ENCODE measurements around the gene GPR84.

GPR84 gene

GRCh38 chr12:54374562-54375258, 10.4 kb upstream of the GPR84 start:
- H3K4me3 ChIP-seq (ENCODE audit: low read depth in 1 of 2, low read length in 2 of 2) = no peak overlapping the region
- TF ChIP-seq EZH2 (IDR thresholded peaks at IDR 0.05; ENCODE audit: borderline replicate concordance, low read depth, low read length, severe bottlenecking) = no peak
- TF ChIP-seq CTCF (IDR thresholded peaks at IDR 0.05; ENCODE audit: borderline replicate concordance, extremely low read depth, low read length, poor library complexity, severe bottlenecking) = no peak
- H3K27ac ChIP-seq (ENCODE audit: low read length) = no peak overlapping the region
- peaks cover 8% of the 10 kb centered on the region for H3K27me3 ChIP-seq (ENCODE audit: insufficient read depth, low read length, poor library complexity)
- no peaks in the 10 kb centered on the region for H3K79me2 ChIP-seq (ENCODE audit: insufficient read depth, low read length)
- H3K9me3 ChIP-seq (ENCODE audit: insufficient read depth, low read length, severe bottlenecking) = no peaks in the 10 kb centered on the region
- H3K9ac ChIP-seq (ENCODE audit: low read depth, low read length) = no peak overlapping the region
- no peak overlapping the region for H2AFZ ChIP-seq (ENCODE audit: low read depth, low read length)
- no peak overlapping the region for H3K4me2 ChIP-seq (ENCODE audit: insufficient read depth, low read length)
- no peaks in the 10 kb centered on the region for H3K36me3 ChIP-seq (ENCODE audit: insufficient read depth, low read length)
- no peaks in the 10 kb centered on the region for H4K20me1 ChIP-seq (ENCODE audit: insufficient read depth, low read length)
- ATAC-seq (ENCODE audit: insufficient read depth, low read depth) (no peak), DNase-seq (no peak)
- H3K4me1 ChIP-seq (ENCODE audit: insufficient read depth, low read length) = peaks cover 18% of the 10 kb centered on the region

GRCh38 chr12:54373649-54374561, 9.6 kb upstream of the GPR84 start:
- H3K4me2 ChIP-seq (ENCODE audit: insufficient read depth, low read length) = no peak overlapping the region
- no peaks in the 10 kb centered on the region for H4K20me1 ChIP-seq (ENCODE audit: insufficient read depth, low read length)
- H2AFZ ChIP-seq (ENCODE audit: low read depth, low read length) = no peak overlapping the region
- DNase-seq (no peak), ATAC-seq (ENCODE audit: insufficient read depth, low read depth) (no peak)
- peaks cover 14% of the 10 kb centered on the region for H3K4me1 ChIP-seq (ENCODE audit: insufficient read depth, low read length)
- peaks cover 8% of the 10 kb centered on the region for H3K27me3 ChIP-seq (ENCODE audit: insufficient read depth, low read length, poor library complexity)
- H3K27ac ChIP-seq (ENCODE audit: low read length) = no peak overlapping the region
- no peaks in the 10 kb centered on the region for H3K9me3 ChIP-seq (ENCODE audit: insufficient read depth, low read length, severe bottlenecking)
- no peak overlapping the region for H3K9ac ChIP-seq (ENCODE audit: low read depth, low read length)
- H3K4me3 ChIP-seq (ENCODE audit: low read depth in 1 of 2, low read length in 2 of 2) = no peak overlapping the region
- TF ChIP-seq EZH2 (IDR thresholded peaks at IDR 0.05; ENCODE audit: borderline replicate concordance, low read depth, low read length, severe bottlenecking) (no peak), CTCF (IDR thresholded peaks at IDR 0.05; ENCODE audit: borderline replicate concordance, extremely low read depth, low read length, poor library complexity, severe bottlenecking) (no peak)
- no peaks in the 10 kb centered on the region for H3K36me3 ChIP-seq (ENCODE audit: insufficient read depth, low read length)
- H3K79me2 ChIP-seq (ENCODE audit: insufficient read depth, low read length) = no peaks in the 10 kb centered on the region

- Histone ChIP-seq H3K79me2 (ENCODE audit: insufficient read depth, low read length) (no peaks in the 10 kb centered on the region), H3K9me3 (ENCODE audit: insufficient read depth, low read length, severe bottlenecking) (no peaks in the 10 kb centered on the region), H2AFZ (ENCODE audit: low read depth, low read length) (no peak overlapping the region), H3K4me3 (ENCODE audit: low read depth in 1 of 2, low read length in 2 of 2) (no peak overlapping the region), H3K27me3 (ENCODE audit: insufficient read depth, low read length, poor library complexity) (no peaks in the 10 kb centered on the region), H3K36me3 (ENCODE audit: insufficient read depth, low read length) (no peaks in the 10 kb centered on the region), H3K4me2 (ENCODE audit: insufficient read depth, low read length) (no peak overlapping the region), H3K9ac (ENCODE audit: low read depth, low read length) (no peak overlapping the region), H3K27ac (ENCODE audit: low read length) (no peak overlapping the region), H3K4me1 (ENCODE audit: insufficient read depth, low read length) (peaks cover 19% of the 10 kb centered on the region), H4K20me1 (ENCODE audit: insufficient read depth, low read length) (no peaks in the 10 kb centered on the region)
- TF ChIP-seq CTCF (IDR thresholded peaks at IDR 0.05; ENCODE audit: borderline replicate concordance, extremely low read depth, low read length, poor library complexity, severe bottlenecking) (no peak), EZH2 (IDR thresholded peaks at IDR 0.05; ENCODE audit: borderline replicate concordance, low read depth, low read length, severe bottlenecking) (no peak)
- ATAC-seq (ENCODE audit: insufficient read depth, low read depth) = no peak
- no peak for DNase-seq
These were observed 8.0 kb upstream of the GPR84 start for GRCh38 chr12:54372113-54372806.

All from DND-41 (cell line).